C4-2B (cell line): ENCODE results near the gene COL10A1.

Experiments used
- CTCF ChIP-seq: fragments of 450-650 bp; conservative IDR thresholded peaks from 2 replicates; pipeline ENCODE4 v1.5.1; 2017; ENCODE audit warnings: mild to moderate bottlenecking
- ZFX ChIP-seq: fragments of 450-650 bp; IDR thresholded peaks from 2 replicates; pipeline ENCODE4 v1.6.1; 2017

- no peak for TF ChIP-seq CTCF
- TF ChIP-seq ZFX, result no peak
Measured at GRCh38 chr6:116106146-116106545, 19.8 kb downstream of the COL10A1 start.
